ENCODE data around the gene DENND5A. TPM values are rescaled to one million over a fixed set of nuclear protein-coding genes. Genes with fewer than 3 reads are reported as not detected.
A peak's percentile ranks its signal among the peaks of the same experiment; 100 is the strongest.

The DENND5A gene
- total RNA-seq, 4 donors from 2014 or later, result 6.1 to 67.7 (median 23.2) TPM

- Histone ChIP-seq H3K4me1 (peaks cover 0 to 5% (median 0%) of the 10 kb centered on the region in 4 donors), H3K27me3 (no peaks in the 10 kb centered on the region), H3K9me3 (no peaks in the 10 kb centered on the region), H3K36me3 (peaks cover 0 to 8% (median 0%) of the 10 kb centered on the region in 3 donors), H3K27ac (no peak overlapping the region), H3K4me3 (no peak overlapping the region)
- DNase-seq, result peak in 2 of 3 donors; percentile 56 to 72
- TF ChIP-seq POLR2A (IDR thresholded peaks at IDR 0.05) (no peak), CTCF (IDR thresholded peaks at IDR 0.05) (no peak)
These were observed 15.6 kb upstream of the DENND5A start for GRCh38 chr11:9280655-9281301.

GRCh38 chr11:9277176-9277575 is 12.0 kb upstream of the DENND5A start:
- H3K36me3 ChIP-seq, result peaks cover 0 to 4% (median 0%) of the 10 kb centered on the region in 3 donors
- H3K4me1 ChIP-seq, result peaks cover 0 to 5% (median 0%) of the 10 kb centered on the region in 4 donors
- peak in 1 of 3 donors; percentile 21 for DNase-seq
- TF ChIP-seq CTCF (IDR thresholded peaks at IDR 0.05) (no peak), POLR2A (IDR thresholded peaks at IDR 0.05) (no peak)
- no peaks in the 10 kb centered on the region for H3K9me3 ChIP-seq
- no peaks in the 10 kb centered on the region for H3K27me3 ChIP-seq
- no peak overlapping the region for H3K4me3 ChIP-seq
- H3K27ac ChIP-seq, result no peak overlapping the region

- TF ChIP-seq POLR2A (IDR thresholded peaks at IDR 0.05), result no peak
- TF ChIP-seq CTCF (IDR thresholded peaks at IDR 0.05), result peak in 1 of 6 experiments; percentile 3
- Histone ChIP-seq H3K27ac (no peak overlapping the region), H3K4me3 (no peak overlapping the region), H3K27me3 (no peaks in the 10 kb centered on the region), H3K36me3 (no peaks in the 10 kb centered on the region), H3K9me3 (no peaks in the 10 kb centered on the region), H3K4me1 (peaks cover 0 to 5% (median 0%) of the 10 kb centered on the region in 4 donors)
- DNase-seq, result peak in 1 of 3 donors; percentile 37
These were observed 11.4 kb upstream of the DENND5A start for GRCh38 chr11:9276571-9276970.

- no peaks in the 10 kb centered on the region for H3K27me3 ChIP-seq
- no peak for DNase-seq
- TF ChIP-seq POLR2A (IDR thresholded peaks at IDR 0.05), result no peak
- no peak for TF ChIP-seq CTCF (IDR thresholded peaks at IDR 0.05)
- no peaks in the 10 kb centered on the region for H3K36me3 ChIP-seq
- H3K4me3 ChIP-seq, result no peak overlapping the region
- H3K27ac ChIP-seq, result no peak overlapping the region
- no peaks in the 10 kb centered on the region for H3K9me3 ChIP-seq
- H3K4me1 ChIP-seq, result no peaks in the 10 kb centered on the region
These were observed 9.5 kb upstream of the DENND5A start for GRCh38 chr11:9274499-9275258.

GRCh38 chr11:9273376-9274336 is 8.5 kb upstream of the DENND5A start:
- Histone ChIP-seq H3K27ac (no peak overlapping the region), H3K4me1 (no peaks in the 10 kb centered on the region)

More at GRCh38 chr11:9273376-9274336, 8.5 kb upstream of the DENND5A start:
- Histone ChIP-seq H3K9me3 (no peaks in the 10 kb centered on the region), H3K36me3 (no peaks in the 10 kb centered on the region), H3K4me3 (no peak overlapping the region), H3K27me3 (no peaks in the 10 kb centered on the region)
- DNase-seq, result peak in 1 of 3 donors; percentile 26
- no peak for TF ChIP-seq CTCF (IDR thresholded peaks at IDR 0.05)
- TF ChIP-seq POLR2A (IDR thresholded peaks at IDR 0.05), result no peak

All from Peyer's patch (tissue), 4 donors.